DMS 273 (cell line): ENCODE measurements around the gene OR2T27.
A peak's percentile ranks its signal among the peaks of the same experiment; 100 is the strongest.
"Not testable (repeated sequence)": the region's sequence is repeated elsewhere in the genome, so short reads cannot be mapped to it uniquely, and the experiment has no call there.

Experiments
- DNase-seq: peaks from one replicate; lab custom pipeline; 2025; ENCODE audit not compliant: unreplicated experiment; lab: John Stamatoyannopoulos, UW

Gene OR2T27

GRCh38 chr1:248655354-248655753 lies at the start of gene OR2T27:
TSS of gene OR2T27 (minus strand) at chr1:248655528. CDS start at chr1:248650884, 4,644 bp downstream.
- not testable (repeated sequence) for DNase-seq

DNA sequence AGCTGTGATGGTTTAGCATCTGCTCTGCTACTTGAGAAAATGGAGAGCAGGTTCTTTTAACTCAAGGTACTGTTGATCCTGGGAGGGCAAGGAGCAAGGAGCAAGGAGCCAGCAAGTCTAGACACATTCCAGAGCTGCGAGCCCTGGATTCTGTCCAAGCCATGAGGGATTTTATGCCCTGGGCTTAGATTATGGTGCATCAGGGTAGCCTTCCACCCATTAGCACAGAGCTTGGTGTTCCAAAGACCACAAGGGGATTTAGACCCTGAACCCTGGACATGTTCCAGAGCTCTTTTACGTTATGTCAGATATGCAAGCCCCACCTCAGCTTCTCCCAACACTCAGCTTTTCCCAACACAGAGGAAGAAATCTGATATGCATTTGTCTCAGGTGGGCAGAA lies 49.3 kb upstream of the OR2T27 start:
- no peak for DNase-seq

DNA sequence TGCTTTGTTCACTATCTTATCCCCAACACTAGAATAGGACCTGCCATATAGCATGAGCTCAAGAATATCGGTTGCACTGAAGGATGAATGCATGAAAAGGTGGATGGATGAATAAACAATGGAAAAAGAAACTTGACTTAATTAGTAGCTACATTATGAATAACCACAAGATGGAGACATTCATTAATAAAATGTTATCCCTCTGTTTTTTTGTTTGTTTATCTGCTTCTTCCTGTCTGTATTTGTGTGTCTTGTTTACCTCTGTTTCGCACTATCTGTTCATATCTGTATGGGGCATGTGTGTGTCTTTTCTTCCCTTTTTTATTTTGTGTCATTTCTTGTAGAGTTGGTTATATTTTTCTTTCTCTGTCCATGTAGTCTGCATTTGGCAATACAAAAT lies 48.3 kb upstream of the OR2T27 start:
- no peak for DNase-seq

GRCh38 chr1:248702714-248703113 lies 47.4 kb upstream of the OR2T27 start, which contains the start of gene OR14I1:
TSS of gene OR14I1 (minus strand) at chr1:248702766.
- DNase-seq = no peak

DNA sequence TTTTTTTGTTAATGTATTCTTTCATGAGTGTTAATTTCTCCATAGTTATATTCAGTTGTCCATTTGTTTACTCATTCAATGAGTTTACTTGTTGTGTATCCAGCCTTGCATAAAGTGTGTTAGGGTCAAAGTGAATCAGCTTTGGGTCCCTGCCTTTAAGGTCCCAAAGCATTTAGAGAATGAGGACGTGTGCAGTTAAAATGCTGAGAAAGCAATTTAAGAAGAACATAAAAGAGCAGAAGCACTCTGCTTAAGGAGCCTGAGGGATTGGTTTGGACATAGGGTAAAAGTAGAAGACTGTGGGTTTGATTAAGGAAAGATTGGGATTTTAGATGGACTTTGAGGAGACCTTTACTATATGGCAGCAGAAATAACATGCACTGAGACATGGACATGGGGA lies 43.8 kb upstream of the OR2T27 start:
- DNase-seq = no peak

DNA sequence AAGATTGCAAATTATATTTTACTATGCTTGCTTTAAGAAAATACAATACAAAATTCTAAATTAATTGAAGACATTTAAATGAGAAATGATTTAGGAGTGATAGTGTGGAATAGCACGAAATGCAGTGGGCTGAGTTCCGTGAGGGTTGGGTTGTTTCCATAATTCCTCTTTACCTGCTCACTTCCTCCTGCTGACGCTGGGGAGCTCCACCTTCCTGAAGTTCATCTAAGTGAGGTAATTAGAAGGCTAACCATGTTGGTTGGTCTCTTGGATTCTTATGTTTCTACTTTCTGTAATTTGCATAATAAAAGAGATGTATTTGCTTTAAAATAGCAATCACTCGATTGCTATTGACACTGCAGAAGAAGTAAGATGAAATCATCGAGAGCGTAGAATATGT lies 42.6 kb upstream of the OR2T27 start:
- DNase-seq = no peak

- DNase-seq = no peak
These were observed 41.4 kb upstream of the OR2T27 start for GRCh38 chr1:248696774-248697173.

- peak; percentile 54 for DNase-seq
These were observed 40.9 kb upstream of the OR2T27 start for GRCh38 chr1:248696261-248696660.

DNA sequence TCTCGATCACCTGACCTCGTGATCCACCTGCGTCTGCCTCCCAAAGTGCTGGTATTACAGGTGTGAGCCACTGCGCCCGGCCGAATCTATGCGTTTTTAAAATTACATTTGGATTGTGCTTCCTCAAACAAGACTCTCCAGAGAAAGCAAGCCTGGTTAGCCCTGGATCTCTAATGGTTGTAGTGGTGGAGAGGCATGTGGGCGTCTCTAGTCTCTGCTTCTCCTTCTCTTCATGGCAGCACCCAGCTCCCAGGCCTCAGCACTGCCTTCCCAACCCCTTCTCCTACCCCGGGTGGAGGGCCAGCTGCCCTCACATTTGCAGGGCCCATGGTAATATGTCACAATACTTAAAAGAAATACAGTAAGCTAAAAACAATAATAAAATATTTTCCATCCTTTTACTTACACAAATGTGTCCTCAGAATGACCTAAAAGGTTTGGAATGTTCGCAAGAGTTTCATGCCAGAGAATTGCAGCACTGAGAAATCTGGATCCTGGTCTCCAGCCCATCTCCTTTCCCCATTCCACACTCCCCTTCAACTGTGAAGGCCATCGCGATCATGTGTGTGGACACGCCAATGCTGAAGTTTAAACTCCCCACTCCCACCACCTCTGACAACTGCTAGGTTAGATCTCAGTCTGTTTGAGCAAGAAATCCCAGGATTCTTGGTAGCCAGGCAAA lies 40.3 kb upstream of the OR2T27 start:
- DNase-seq = no peak

- no peak for DNase-seq
These were observed 36.3 kb upstream of the OR2T27 start for GRCh38 chr1:248691567-248692155.

GRCh38 chr1:248688527-248689298 lies 33.4 kb upstream of the OR2T27 start:
- DNase-seq = no peak

DNA sequence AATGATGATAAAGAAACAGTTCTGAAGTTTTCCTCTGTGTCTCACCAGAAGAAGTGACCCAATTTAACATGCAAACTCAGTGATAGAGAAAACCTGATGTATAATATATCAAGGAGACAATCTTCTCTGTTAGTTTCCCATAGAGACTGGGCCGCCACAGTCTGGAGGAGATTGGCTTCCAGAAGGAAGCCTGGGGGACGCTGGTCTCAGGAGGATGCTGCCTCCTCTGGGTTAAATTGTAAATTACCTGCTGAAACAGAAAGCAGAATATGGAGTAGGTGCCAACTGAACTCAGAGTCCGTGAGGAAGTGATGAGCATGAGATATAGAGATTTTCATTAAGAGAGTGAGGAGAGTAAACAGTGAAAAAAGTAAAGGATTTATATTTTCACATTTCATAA lies 31.5 kb upstream of the OR2T27 start:
- peak; percentile 43 for DNase-seq

DNA sequence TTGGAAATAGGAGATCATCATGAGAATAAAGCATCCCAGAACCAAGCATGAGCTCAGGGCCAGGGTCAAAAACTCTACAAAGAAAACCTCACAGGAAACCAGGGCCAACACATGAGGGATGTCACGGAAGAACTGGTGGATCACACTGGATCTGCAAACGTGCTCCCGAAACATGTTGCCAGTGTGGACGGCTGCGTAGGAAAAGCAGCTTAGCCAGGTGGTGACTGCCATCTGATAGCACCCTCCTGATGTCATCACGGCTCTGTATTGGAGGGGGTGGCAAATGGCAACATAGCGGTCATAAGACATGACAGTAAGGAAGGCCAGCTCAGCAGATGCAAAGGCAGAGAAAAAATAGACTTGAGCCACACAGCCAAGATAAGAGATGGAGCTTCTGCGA lies 26.3 kb upstream of the OR2T27 start:
- no peak for DNase-seq

- DNase-seq = peak; percentile 13
These were observed 14.7 kb upstream of the OR2T27 start for GRCh38 chr1:248670003-248670402.

DNA sequence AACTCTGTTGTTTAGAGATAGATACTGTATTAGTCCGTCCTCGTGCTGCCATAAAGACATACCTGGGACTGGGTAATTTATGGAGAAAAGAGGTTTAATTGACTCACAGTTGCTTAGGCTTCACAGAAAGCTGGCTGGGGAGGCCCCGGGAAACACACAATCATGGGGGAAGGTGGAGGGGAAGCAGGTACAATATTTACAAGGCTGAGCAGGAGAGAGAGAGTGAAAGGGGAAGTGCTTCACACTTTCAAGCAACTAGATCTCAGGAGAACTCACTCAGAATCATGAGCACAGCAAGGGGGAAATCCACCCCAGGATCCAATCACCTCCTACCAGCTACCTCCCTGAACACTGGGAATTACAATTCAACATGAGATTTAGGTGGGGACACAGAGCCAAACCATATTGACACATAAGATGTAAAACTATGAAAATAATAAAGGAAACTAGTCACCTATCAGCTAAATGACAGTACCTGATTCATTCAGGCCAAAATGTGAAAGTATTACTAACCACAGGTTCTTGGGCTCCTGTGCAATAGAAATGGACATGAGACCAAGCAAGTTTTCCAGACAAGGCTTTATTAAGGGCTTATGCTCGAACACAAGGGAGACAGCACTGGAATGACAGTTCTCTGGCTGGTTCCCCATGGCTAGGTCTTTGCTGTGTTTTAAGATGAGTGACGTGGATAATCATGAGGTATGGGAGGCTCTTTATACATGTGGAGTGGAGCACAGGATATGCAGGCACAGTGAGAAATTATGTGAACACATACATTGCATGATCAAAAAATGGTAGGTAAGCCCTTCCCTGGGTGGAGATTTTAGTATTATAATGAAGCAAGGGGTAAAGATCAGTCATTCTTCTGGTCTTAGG lies 8.4 kb upstream of the OR2T27 start:
- not testable (repeated sequence) for DNase-seq

DNA sequence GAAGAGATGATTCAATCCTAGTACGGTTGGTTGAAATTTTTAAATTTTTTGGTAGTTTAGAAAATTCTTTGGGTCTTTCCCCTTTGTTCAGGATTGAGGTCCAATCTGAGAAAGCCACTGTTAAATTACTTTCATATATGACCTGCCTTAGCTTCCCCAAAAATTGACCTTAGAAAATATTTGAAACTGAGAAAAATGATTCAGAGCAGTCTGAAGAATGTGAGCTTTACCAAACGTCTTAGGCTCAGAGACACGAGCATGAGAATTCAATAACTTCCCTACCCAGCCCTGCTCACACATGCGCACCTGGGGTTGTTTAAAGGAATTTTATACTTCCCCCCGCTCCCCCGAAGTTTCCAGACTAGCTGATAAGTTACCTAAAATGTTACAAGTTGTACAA lies 1.5 kb upstream of the OR2T27 start:
- DNase-seq = not testable (repeated sequence)

- not testable (repeated sequence) for DNase-seq
These were observed 6.4 kb downstream of the OR2T27 start for GRCh38 chr1:248648770-248649536.

DNA sequence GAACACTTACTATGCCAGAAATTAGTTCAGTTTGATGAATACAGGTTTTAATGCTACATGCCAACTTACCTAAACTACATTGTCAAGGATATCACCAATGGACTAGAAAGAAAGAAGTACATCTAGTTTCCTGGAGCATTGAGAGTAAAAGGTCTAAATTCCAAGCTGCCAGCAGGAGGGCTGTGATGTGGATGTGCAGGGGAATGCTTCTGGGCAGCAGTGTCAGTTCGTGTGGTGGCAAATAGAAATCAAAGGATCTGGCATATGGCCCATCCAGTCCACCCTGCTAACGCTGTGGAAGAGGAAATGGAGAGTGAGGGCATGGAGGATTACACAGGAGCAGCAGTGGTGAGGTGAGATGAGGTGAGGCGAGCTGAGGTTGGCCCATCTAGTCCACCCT lies 10.2 kb downstream of the OR2T27 start, which contains the start of gene OR2T35:
OR2T35 (minus strand) TSS at position 101 of the 400 bp plus-strand sequence. CDS start 6,020 bp downstream, outside the sequence.
- not testable (repeated sequence) for DNase-seq

GRCh38 chr1:248642971-248643651 lies 12.2 kb downstream of the OR2T27 start:
- DNase-seq = not testable (repeated sequence)

DNA sequence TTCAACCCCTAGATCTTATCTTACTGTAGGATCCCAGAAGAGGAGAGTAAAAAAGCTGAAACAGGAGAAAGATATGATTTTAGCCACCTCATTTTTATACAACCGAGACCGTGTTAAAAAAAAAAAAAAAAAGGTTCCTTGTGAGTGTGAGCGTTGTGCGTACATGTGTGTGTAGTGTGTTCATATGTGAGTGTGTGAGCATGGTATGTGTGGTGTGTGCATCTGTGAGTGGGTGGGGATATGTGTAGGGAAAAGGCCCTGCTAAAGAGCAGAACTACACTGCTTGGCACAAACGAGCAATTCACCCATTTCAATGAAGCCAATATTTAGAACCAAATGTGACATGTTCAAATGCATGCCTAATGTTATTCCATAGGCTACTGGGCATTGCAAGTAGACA lies 13.7 kb downstream of the OR2T27 start:
- not testable (repeated sequence) for DNase-seq
